ENCODE data around the gene CLPTM1.

- TF ChIP-seq CTCF (IDR thresholded peaks at IDR 0.05; ENCODE audit: low read depth, low read length, poor library complexity, severe bottlenecking) (no peak), EZH2phosphoT487 (IDR thresholded peaks at IDR 0.05; ENCODE audit: borderline replicate concordance, low read length) (no peak)
Measured at GRCh38 chr19:45027371-45027770, 72.2 kb downstream of the CLPTM1 start.
